Fibroblast of villous mesenchyme (primary cell): ENCODE results near the gene JPH3. TPM values are rescaled to one million over a fixed set of nuclear protein-coding genes. Genes with fewer than 3 reads are reported as not detected.
"Not testable (repeated sequence)": the region's sequence is repeated elsewhere in the genome, so short reads cannot be mapped to it uniquely, and the experiment has no call there.

Experiments used
- DNase-seq: peaks from one replicate; pipeline ENCODE4 v3.0.0-alpha.2; 2010; ENCODE audit warnings: low read depth
- H3K4me3 ChIP-seq: 2 replicates; pipeline ENCODE4 v1.5.1; 2011; ENCODE audit warnings: low read depth, mild to moderate bottlenecking, low read length
- total RNA-seq: library from RNA; depleted of rRNA; stranded (reverse); fragments of >200 nt; gene quantifications from 2 replicates; pipeline ENCODE4 v1.2.3, GENCODE V29; 2012
- TF ChIP-seq, protein P1 (sequence below): IDR thresholded peaks from 2 replicates; pipeline ENCODE4 v1.5.1; 2012; ENCODE audit warnings: low read depth, mild to moderate bottlenecking, low read length; ENCODE audit not compliant: insufficient read depth

Gene JPH3
- total RNA-seq, 1 donor = not detected

DNA sequence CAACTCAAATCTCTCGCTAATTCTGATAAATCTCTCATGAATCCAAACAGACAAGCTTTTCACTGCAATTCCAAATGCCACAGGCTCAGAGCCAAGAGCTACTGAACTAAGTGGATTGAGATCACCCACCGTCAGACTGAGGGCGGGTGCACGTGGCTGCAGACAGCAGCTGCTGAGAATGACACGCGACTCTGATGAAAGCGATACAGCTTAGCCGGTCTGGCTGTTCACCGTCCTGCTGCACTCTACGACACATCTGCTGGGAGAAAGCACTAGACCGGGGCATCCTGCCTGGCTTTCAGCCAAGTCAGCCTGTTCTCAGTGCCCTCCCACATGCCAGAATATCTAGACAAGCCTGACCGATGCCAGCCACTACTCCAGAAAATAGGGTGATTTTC lies 120.9 kb downstream of the JPH3 start:
- no peak overlapping the region for H3K4me3 ChIP-seq
- DNase-seq = peak; percentile 88
- TF ChIP-seq, protein P1, sequence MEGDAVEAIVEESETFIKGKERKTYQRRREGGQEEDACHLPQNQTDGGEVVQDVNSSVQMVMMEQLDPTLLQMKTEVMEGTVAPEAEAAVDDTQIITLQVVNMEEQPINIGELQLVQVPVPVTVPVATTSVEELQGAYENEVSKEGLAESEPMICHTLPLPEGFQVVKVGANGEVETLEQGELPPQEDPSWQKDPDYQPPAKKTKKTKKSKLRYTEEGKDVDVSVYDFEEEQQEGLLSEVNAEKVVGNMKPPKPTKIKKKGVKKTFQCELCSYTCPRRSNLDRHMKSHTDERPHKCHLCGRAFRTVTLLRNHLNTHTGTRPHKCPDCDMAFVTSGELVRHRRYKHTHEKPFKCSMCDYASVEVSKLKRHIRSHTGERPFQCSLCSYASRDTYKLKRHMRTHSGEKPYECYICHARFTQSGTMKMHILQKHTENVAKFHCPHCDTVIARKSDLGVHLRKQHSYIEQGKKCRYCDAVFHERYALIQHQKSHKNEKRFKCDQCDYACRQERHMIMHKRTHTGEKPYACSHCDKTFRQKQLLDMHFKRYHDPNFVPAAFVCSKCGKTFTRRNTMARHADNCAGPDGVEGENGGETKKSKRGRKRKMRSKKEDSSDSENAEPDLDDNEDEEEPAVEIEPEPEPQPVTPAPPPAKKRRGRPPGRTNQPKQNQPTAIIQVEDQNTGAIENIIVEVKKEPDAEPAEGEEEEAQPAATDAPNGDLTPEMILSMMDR = no peak

- DNase-seq = no peak
- H3K4me3 ChIP-seq = no peak overlapping the region
- TF ChIP-seq, protein P1 = no peak
These were observed 122.4 kb downstream of the JPH3 start for GRCh38 chr16:87724490-87725291.

GRCh38 chr16:87725596-87726235 lies 123.4 kb downstream of the JPH3 start:
- TF ChIP-seq, protein P1 = no peak
- DNase-seq = peak; percentile 34

DNA sequence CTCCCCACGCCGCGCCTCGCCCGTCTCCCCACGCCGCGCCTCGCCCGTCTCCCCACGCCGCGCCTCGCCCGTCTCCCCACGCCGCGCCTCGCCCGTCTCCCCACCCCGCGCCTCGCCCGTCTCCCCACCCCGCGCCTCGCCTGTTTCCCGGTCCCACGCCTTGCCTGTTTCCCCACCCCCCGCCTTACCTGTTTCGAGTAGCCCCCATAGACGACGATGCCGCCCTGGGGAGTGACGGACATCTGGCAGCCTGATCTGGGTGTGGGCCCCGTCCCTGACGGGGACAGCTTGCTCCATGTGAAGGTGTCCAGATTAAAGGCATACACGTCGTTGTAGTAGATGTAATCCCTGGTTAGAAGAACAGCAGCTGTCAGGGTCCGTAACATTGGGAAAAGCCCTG lies 124.3 kb downstream of the JPH3 start:
- DNase-seq = not testable (repeated sequence)

More at GRCh38 chr16:87725596-87726235, 123.4 kb downstream of the JPH3 start:
- H3K4me3 ChIP-seq = no peak overlapping the region

DNA sequence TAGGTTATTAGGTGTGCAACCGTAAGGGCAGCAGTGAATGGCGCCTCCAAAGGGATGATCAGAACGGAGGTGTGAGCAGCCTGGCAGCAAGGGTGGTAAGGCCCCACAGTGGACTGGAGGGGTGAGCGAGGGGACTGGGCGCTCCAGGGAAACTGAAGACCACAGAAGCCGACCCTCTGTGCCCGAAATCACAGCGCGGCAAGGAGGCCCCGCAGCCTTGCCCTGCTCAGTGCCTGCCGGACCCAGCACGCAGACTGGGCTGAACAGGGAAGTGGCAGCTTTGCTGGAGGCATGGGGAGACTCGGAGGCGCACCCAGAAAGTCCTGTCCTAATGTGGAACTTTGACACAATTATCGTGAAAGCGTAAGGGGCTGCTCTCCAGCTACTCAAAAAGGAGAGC lies 125.0 kb downstream of the JPH3 start:
- no peak for DNase-seq
- no peak overlapping the region for H3K4me3 ChIP-seq
- TF ChIP-seq, protein P1 = no peak

More for the DNA sequence above, 124.3 kb downstream of the JPH3 start:
- H3K4me3 ChIP-seq = not testable (repeated sequence)

DNA sequence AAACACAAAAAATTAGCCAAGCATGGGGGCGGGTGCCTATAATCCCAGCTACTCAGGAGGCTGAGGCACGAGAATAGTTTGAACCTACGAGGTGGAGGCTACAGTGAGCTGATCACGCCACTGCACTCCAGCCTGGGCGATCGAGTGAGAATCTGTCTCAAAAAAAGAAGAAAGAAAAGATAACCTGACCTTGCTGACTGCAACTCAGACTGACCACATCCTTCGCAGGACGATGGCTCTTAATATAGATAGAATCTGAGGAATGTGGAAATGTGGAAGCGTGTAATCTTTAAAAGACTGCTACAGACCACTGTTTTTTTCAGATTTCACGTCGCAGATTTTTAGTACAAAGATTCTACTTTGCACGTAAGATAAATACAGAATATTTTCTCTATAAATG lies 125.7 kb downstream of the JPH3 start:
- peak; percentile 62 for DNase-seq
- no peak overlapping the region for H3K4me3 ChIP-seq
- TF ChIP-seq, protein P1 = no peak

- no peak overlapping the region for H3K4me3 ChIP-seq
- TF ChIP-seq, protein P1 = no peak
- no peak for DNase-seq
These were observed 127.1 kb downstream of the JPH3 start for GRCh38 chr16:87729266-87729954.
